ENCODE results near the gene ZXDC. TPM values are rescaled to one million over a fixed set of nuclear protein-coding genes. Genes with fewer than 3 reads are reported as not detected.

Gene ZXDC
- total RNA-seq, 2 donors from 2014 or later = 30.5 to 31.6 TPM

DNA sequence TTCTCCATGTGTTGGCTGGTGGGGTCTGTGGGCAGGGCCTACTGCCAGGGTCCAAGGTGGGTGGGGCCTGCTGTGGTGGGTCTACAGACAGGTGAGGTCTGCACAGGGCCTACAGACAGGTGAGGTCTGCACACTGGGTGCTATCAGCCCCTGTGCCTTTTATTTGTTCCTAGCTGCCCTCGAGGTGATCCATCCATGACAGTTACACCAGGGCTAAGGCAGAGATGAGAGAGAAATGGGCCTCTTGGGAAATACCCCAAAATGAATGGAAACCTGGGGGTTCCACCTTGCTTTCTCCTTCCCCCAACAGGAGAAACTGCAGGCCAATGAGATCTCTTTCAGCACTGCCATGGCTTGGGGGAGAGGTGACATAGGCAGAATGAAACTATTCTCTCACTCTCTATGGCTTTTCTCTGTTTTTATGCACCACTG, 44.6 kb downstream of the ZXDC start:
- H3K9me3 Mint-ChIP-seq = peaks cover 13% of the 10 kb centered on the region
- WGBS, 2 experiments (ENCODE audit: insufficient coverage in 1 of 2, insufficient read length in 1 of 2) = 100% methylated on average over 1 of the region's 1 CpG

GRCh38 chr3:126424751-126425150, 50.9 kb downstream of the ZXDC start:
- no peak for TF ChIP-seq CTCF (conservative IDR thresholded peaks at IDR 0.05)
- Mint-ChIP-seq H3K4me3 (no peak overlapping the region), H3K36me3 (ENCODE audit: low read depth) (no peaks in the 10 kb centered on the region), H3K27me3 (ENCODE audit: insufficient read depth) (no peaks in the 10 kb centered on the region), H3K4me1 (peaks cover 6% of the 10 kb centered on the region), H3K9me3 (peaks cover 20% of the 10 kb centered on the region), H3K27ac (no peak overlapping the region)
- Histone ChIP-seq H3K27me3 (ENCODE audit: control insufficient read depth, insufficient read depth, low read length, poor library complexity, severe bottlenecking) (no peaks in the 10 kb centered on the region), H3K36me3 (ENCODE audit: control insufficient read depth, insufficient read depth, low read length) (no peaks in the 10 kb centered on the region), H3K4me3 (ENCODE audit: low read length) (no peak overlapping the region), H3K27ac (ENCODE audit: low read depth, low read length) (no peak overlapping the region), H3K9me3 (ENCODE audit: control insufficient read depth, low read length) (peaks cover 5% of the 10 kb centered on the region), H3K9ac (ENCODE audit: extremely low read depth, low read length, poor library complexity, severe bottlenecking) (no peak overlapping the region), H3K4me1 (ENCODE audit: control insufficient read depth, insufficient read depth, low read length) (no peaks in the 10 kb centered on the region)
- no peak for DNase-seq
- 33 to 75% methylated on average over 1 to 3 of the region's 3 CpGs for WGBS, 2 experiments (ENCODE audit: insufficient coverage in 1 of 2, insufficient read length in 1 of 2)

More for the DNA sequence above, 44.6 kb downstream of the ZXDC start:
- no peaks in the 10 kb centered on the region for H3K4me1 ChIP-seq (ENCODE audit: control insufficient read depth, insufficient read depth, low read length)
- peak; percentile 41 for DNase-seq
- H3K9me3 ChIP-seq (ENCODE audit: control insufficient read depth, low read length) = peaks cover 1% of the 10 kb centered on the region
- no peaks in the 10 kb centered on the region for H3K4me1 Mint-ChIP-seq
- H3K4me3 Mint-ChIP-seq = no peak overlapping the region
- no peak for TF ChIP-seq CTCF (conservative IDR thresholded peaks at IDR 0.05)
- no peak overlapping the region for H3K27ac Mint-ChIP-seq
- no peaks in the 10 kb centered on the region for H3K27me3 Mint-ChIP-seq (ENCODE audit: insufficient read depth)
- no peak overlapping the region for H3K4me3 ChIP-seq (ENCODE audit: low read length)
- H3K27ac ChIP-seq (ENCODE audit: low read depth, low read length) = no peak overlapping the region
- no peaks in the 10 kb centered on the region for H3K27me3 ChIP-seq (ENCODE audit: control insufficient read depth, insufficient read depth, low read length, poor library complexity, severe bottlenecking)
- H3K36me3 Mint-ChIP-seq (ENCODE audit: low read depth) = no peaks in the 10 kb centered on the region
- no peaks in the 10 kb centered on the region for H3K36me3 ChIP-seq (ENCODE audit: control insufficient read depth, insufficient read depth, low read length)
- no peak overlapping the region for H3K9ac ChIP-seq (ENCODE audit: extremely low read depth, low read length, poor library complexity, severe bottlenecking)

DNA sequence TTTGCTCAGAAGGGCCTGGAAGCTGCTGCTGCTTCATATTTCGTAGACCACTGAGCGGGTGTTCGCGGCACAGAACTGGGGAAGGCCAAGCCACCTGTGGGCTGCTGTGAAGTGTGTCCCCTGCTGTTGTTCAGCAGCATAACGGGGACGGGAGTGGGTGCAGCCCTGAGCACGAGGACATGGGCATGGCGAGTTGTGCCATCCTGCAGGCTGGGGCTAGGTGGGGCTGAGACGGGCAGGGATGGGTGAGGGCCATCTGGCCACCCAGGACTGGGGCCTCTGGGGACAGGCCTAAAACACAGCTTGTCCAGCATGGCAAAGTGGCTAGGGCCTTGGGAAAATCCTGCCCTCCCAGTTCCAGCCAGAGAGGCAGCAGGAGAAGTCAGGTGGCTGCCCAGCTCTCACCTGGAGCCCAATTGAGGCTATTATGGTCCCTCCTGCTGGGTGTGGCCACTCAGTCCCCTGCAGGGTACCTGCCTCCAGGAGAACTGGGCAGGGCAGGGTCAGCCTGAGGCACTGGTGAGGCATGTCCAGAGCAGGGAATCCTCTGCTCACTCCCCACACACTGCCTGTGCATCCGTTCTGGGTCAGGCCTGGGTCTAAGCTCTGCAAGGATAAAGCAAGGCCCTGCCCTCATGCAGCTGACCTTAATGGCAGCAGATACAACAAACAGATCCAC, 51.5 kb downstream of the ZXDC start:
- WGBS, 2 experiments (ENCODE audit: insufficient coverage in 1 of 2, insufficient read length in 1 of 2) = 90 to 97% methylated on average over 6 to 10 of the region's 10 CpGs

More for the DNA sequence above, 51.5 kb downstream of the ZXDC start:
- no peak for TF ChIP-seq CTCF (conservative IDR thresholded peaks at IDR 0.05)
- peaks cover 6% of the 10 kb centered on the region for H3K4me1 Mint-ChIP-seq
- H3K9me3 ChIP-seq (ENCODE audit: control insufficient read depth, low read length) = peaks cover 5% of the 10 kb centered on the region
- no peaks in the 10 kb centered on the region for H3K27me3 ChIP-seq (ENCODE audit: control insufficient read depth, insufficient read depth, low read length, poor library complexity, severe bottlenecking)
- H3K36me3 Mint-ChIP-seq (ENCODE audit: low read depth) = no peaks in the 10 kb centered on the region
- H3K36me3 ChIP-seq (ENCODE audit: control insufficient read depth, insufficient read depth, low read length) = no peaks in the 10 kb centered on the region
- no peak overlapping the region for H3K4me3 Mint-ChIP-seq
- no peak overlapping the region for H3K9ac ChIP-seq (ENCODE audit: extremely low read depth, low read length, poor library complexity, severe bottlenecking)
- H3K4me1 ChIP-seq (ENCODE audit: control insufficient read depth, insufficient read depth, low read length) = no peaks in the 10 kb centered on the region
- no peak overlapping the region for H3K27ac Mint-ChIP-seq
- H3K4me3 ChIP-seq (ENCODE audit: low read length) = no peak overlapping the region
- no peak for DNase-seq
- no peaks in the 10 kb centered on the region for H3K27me3 Mint-ChIP-seq (ENCODE audit: insufficient read depth)
- no peak overlapping the region for H3K27ac ChIP-seq (ENCODE audit: low read depth, low read length)
- peaks cover 20% of the 10 kb centered on the region for H3K9me3 Mint-ChIP-seq
